ENCODE data around the gene PHF21A.

PHF21A gene

GRCh38 chr11:45913942-45914635, 207.2 kb downstream of the PHF21A start:
- no peak for TF ChIP-seq CTCF (IDR thresholded peaks at IDR 0.05; ENCODE audit: low read depth, low read length)
- H3K4me3 ChIP-seq (ENCODE audit: low read depth, low read length), result no peak overlapping the region

GRCh38 chr11:45913514-45913913, 207.7 kb downstream of the PHF21A start:
- no peak overlapping the region for H3K4me3 ChIP-seq (ENCODE audit: low read depth, low read length)
- TF ChIP-seq CTCF (IDR thresholded peaks at IDR 0.05; ENCODE audit: low read depth, low read length), result no peak

- no peak overlapping the region for H3K4me3 ChIP-seq (ENCODE audit: low read depth, low read length)
- TF ChIP-seq CTCF (IDR thresholded peaks at IDR 0.05; ENCODE audit: low read depth, low read length), result no peak
Observed at GRCh38 chr11:45910623-45911022, 210.6 kb downstream of the PHF21A start.

GRCh38 chr11:45909594-45910475, 211.4 kb downstream of the PHF21A start:
- TF ChIP-seq CTCF (IDR thresholded peaks at IDR 0.05; ENCODE audit: low read depth, low read length), result no peak
- no peak overlapping the region for H3K4me3 ChIP-seq (ENCODE audit: low read depth, low read length)

- no peak overlapping the region for H3K4me3 ChIP-seq (ENCODE audit: low read depth, low read length)
- TF ChIP-seq CTCF (IDR thresholded peaks at IDR 0.05; ENCODE audit: low read depth, low read length), result no peak
Observed at GRCh38 chr11:45907911-45908370, 213.3 kb downstream of the PHF21A start.

GRCh38 chr11:45906965-45907611, 214.2 kb downstream of the PHF21A start, which contains the start of gene FREY1:
Gene FREY1, minus strand, starts transcription at chr11:45907271. Its CDS starts 26 bp downstream, at chr11:45907245.
- no peak for TF ChIP-seq CTCF (IDR thresholded peaks at IDR 0.05; ENCODE audit: low read depth, low read length)
- H3K4me3 ChIP-seq (ENCODE audit: low read depth, low read length), result no peak within 1 kb of the TSS

Measured in WI38 (cell line).